ENCODE data around the gene BMERB1. TPM values are rescaled to one million over a fixed set of nuclear protein-coding genes. Genes with fewer than 3 reads are reported as not detected.

The BMERB1 gene
- total RNA-seq, 1 experiment from 2014 or later: 3.8 TPM

DNA sequence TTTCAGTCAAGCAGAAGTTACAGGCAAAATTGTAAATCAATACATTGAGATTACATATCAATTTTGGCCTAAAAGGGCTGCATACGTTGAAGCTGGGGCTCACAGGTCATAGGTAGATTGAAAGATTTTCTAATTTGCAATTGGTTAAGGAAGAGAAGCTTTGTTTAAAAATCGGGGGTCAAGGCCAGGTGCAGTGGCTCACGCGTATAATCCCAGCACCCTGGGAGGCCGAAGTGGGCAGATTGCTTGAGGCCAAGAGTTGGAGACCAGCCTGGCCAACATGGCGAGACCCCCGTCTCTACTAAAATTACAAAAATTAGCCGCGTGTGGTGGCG lies 140.2 kb downstream of the BMERB1 start:
- no peaks in the 10 kb centered on the region for H3F3A ChIP-seq (ENCODE audit: low read length, unreplicated experiment)
- BruUV-seq (replicated peaks): no TSS peak
- no peak for DNase-seq
- ATAC-seq: no peak
- H4K20me1 ChIP-seq (ENCODE audit: low read length): no peaks in the 10 kb centered on the region
- no peak overlapping the region for H3K4me2 ChIP-seq (ENCODE audit: low read length)
- no peak overlapping the region for H3K4me3 ChIP-seq (ENCODE audit: low read length)
- POLR2A ChIA-PET (ENCODE audit: unreplicated experiment): no interaction called here
- H3K9me3 ChIP-seq (ENCODE audit: low read length): no peaks in the 10 kb centered on the region
- no peak overlapping the region for H3K9ac ChIP-seq (ENCODE audit: low read length)
- no peaks in the 10 kb centered on the region for H3K79me2 ChIP-seq (ENCODE audit: low read length)
- H3K27me3 ChIP-seq (ENCODE audit: low read length): no peaks in the 10 kb centered on the region
- TF ChIP-seq EZH2phosphoT487 (IDR thresholded peaks at IDR 0.05; ENCODE audit: borderline replicate concordance, low read length): no peak
- TF ChIP-seq, protein P1, sequence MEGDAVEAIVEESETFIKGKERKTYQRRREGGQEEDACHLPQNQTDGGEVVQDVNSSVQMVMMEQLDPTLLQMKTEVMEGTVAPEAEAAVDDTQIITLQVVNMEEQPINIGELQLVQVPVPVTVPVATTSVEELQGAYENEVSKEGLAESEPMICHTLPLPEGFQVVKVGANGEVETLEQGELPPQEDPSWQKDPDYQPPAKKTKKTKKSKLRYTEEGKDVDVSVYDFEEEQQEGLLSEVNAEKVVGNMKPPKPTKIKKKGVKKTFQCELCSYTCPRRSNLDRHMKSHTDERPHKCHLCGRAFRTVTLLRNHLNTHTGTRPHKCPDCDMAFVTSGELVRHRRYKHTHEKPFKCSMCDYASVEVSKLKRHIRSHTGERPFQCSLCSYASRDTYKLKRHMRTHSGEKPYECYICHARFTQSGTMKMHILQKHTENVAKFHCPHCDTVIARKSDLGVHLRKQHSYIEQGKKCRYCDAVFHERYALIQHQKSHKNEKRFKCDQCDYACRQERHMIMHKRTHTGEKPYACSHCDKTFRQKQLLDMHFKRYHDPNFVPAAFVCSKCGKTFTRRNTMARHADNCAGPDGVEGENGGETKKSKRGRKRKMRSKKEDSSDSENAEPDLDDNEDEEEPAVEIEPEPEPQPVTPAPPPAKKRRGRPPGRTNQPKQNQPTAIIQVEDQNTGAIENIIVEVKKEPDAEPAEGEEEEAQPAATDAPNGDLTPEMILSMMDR (conservative IDR thresholded peaks at IDR 0.05; ENCODE audit: low read depth, low read length): no peak
- no peak for TF ChIP-seq EZH2 (IDR thresholded peaks at IDR 0.05; ENCODE audit: low read length, unreplicated experiment)
- H3K4me1 ChIP-seq (ENCODE audit: insufficient read depth, low read length): peaks cover 26% of the 10 kb centered on the region
- H3K9me2 ChIP-seq (replicated peaks; ENCODE audit: low read length): no peaks in the 10 kb centered on the region
- CTCF ChIA-PET: no interaction called here
- no peak overlapping the region for H2AFZ ChIP-seq (ENCODE audit: low read length)
- H3K27ac ChIP-seq (ENCODE audit: low read length): no peak overlapping the region
- H3K36me3 ChIP-seq (ENCODE audit: low read depth, low read length): no peaks in the 10 kb centered on the region
- intact Hi-C loops (cut with micrococcal nuclease): no loop called here

- H3K27me3 ChIP-seq (ENCODE audit: low read length): no peaks in the 10 kb centered on the region
- H3K9me3 ChIP-seq (ENCODE audit: low read length): no peaks in the 10 kb centered on the region
- H3K4me1 ChIP-seq (ENCODE audit: insufficient read depth, low read length): peaks cover 26% of the 10 kb centered on the region
- no peak overlapping the region for H3K4me3 ChIP-seq (ENCODE audit: low read length)
- no peaks in the 10 kb centered on the region for H3K79me2 ChIP-seq (ENCODE audit: low read length)
- no peak for DNase-seq
- ATAC-seq: no peak
- H3K9ac ChIP-seq (ENCODE audit: low read length): no peak overlapping the region
- H3F3A ChIP-seq (ENCODE audit: low read length, unreplicated experiment): no peaks in the 10 kb centered on the region
- no peak overlapping the region for H3K27ac ChIP-seq (ENCODE audit: low read length)
- H3K4me2 ChIP-seq (ENCODE audit: low read length): no peak overlapping the region
- H4K20me1 ChIP-seq (ENCODE audit: low read length): no peaks in the 10 kb centered on the region
- TF ChIP-seq, protein P1 (conservative IDR thresholded peaks at IDR 0.05; ENCODE audit: low read depth, low read length): no peak
- no peak for TF ChIP-seq EZH2phosphoT487 (IDR thresholded peaks at IDR 0.05; ENCODE audit: borderline replicate concordance, low read length)
- TF ChIP-seq EZH2 (IDR thresholded peaks at IDR 0.05; ENCODE audit: low read length, unreplicated experiment): no peak
- H2AFZ ChIP-seq (ENCODE audit: low read length): no peak overlapping the region
- H3K9me2 ChIP-seq (replicated peaks; ENCODE audit: low read length): no peaks in the 10 kb centered on the region
- POLR2A ChIA-PET (ENCODE audit: unreplicated experiment): no interaction called here
- no TSS peak for BruUV-seq (replicated peaks)
- CTCF ChIA-PET: no interaction called here
- H3K36me3 ChIP-seq (ENCODE audit: low read depth, low read length): no peaks in the 10 kb centered on the region
- intact Hi-C loops (cut with micrococcal nuclease): no loop called here
Measured at GRCh38 chr16:15575293-15576049, 141.1 kb downstream of the BMERB1 start.
